Fibroblast of lung (primary cell): ENCODE measurements around the gene KCNE2. TPM values are rescaled to one million over a fixed set of nuclear protein-coding genes. Genes with fewer than 3 reads are reported as not detected.

Source experiments
- DNase-seq, 2 donors: peaks; one replicate each; pipeline versions ENCODE4 v3.0.0 to v3.0.0-alpha.2; 2010; ENCODE audit warnings: low read depth in 2 of 2
- H2AFZ ChIP-seq: 2 replicates; pipeline ENCODE4 v1.5.1; 2012; ENCODE audit warnings: low read length, control low read depth, inconsistent platforms
- H3K27ac ChIP-seq: 2 replicates; pipeline ENCODE4 v1.5.1; 2011; ENCODE audit warnings: low read length, control low read depth; ENCODE audit not compliant: insufficient read depth
- H3K27me3 ChIP-seq: 2 replicates; pipeline ENCODE4 v1.5.1; 2011; ENCODE audit warnings: mild to moderate bottlenecking, low read length; ENCODE audit not compliant: control insufficient read depth, insufficient read depth
- H3K36me3 ChIP-seq: 2 replicates; pipeline ENCODE4 v1.5.1; 2011; ENCODE audit warnings: low read length; ENCODE audit not compliant: control insufficient read depth, insufficient read depth
- H3K4me1 ChIP-seq: 2 replicates; pipeline ENCODE4 v1.5.1; 2011; ENCODE audit warnings: low read length; ENCODE audit not compliant: control insufficient read depth, insufficient read depth; ENCODE audit errors: extremely low read depth
- H3K4me2 ChIP-seq: 2 replicates; pipeline ENCODE4 v1.5.1; 2011; ENCODE audit warnings: low read length, control low read depth; ENCODE audit not compliant: insufficient read depth; ENCODE audit errors: extremely low read depth
- H3K4me3 ChIP-seq, 4 experiments: fragments of 200-600 bp in 1 of 4; sonication (generic) in 1 of 4; replicated peaks in 1 of 4; 2 replicates each; pipeline ENCODE4 v1.5.1; 2011 to 2016; ENCODE audit warnings: low read length in 4 of 4, low read depth in 3 of 4, mild to moderate bottlenecking in 3 of 4, control low read depth in 2 of 4, inconsistent platforms in 1 of 4, mixed read lengths in 1 of 4; ENCODE audit not compliant: insufficient read depth in 1 of 4; ENCODE audit errors: control extremely low read depth in 1 of 4
- H3K79me2 ChIP-seq: 2 replicates; pipeline ENCODE4 v1.5.1; 2012; ENCODE audit warnings: mild to moderate bottlenecking, low read length, inconsistent platforms; ENCODE audit not compliant: control insufficient read depth, insufficient read depth
- H3K9ac ChIP-seq: 2 replicates; pipeline ENCODE4 v1.5.1; 2011; ENCODE audit warnings: mild to moderate bottlenecking, low read length, control low read depth; ENCODE audit not compliant: insufficient read depth
- H3K9me3 ChIP-seq: 2 replicates; pipeline ENCODE4 v1.5.1; 2012; ENCODE audit warnings: low read depth, low read length; ENCODE audit not compliant: control insufficient read depth, insufficient read depth
- H4K20me1 ChIP-seq: 2 replicates; pipeline ENCODE4 v1.5.1; 2011; ENCODE audit warnings: low read length; ENCODE audit not compliant: control insufficient read depth, insufficient read depth; ENCODE audit errors: extremely low read depth
- CTCF ChIP-seq, 2 donors: IDR thresholded peaks in 1 of 2; conservative IDR thresholded peaks in 1 of 2; 1 replicate in 1 of 2; 2 replicates in 1 of 2; pipeline ENCODE4 v1.5.1; 2011 to 2012; ENCODE audit warnings: low read length in 2 of 2, control low read depth in 1 of 2, inconsistent platforms in 1 of 2, low read depth in 1 of 2, mild to moderate bottlenecking in 1 of 2
- EZH2 ChIP-seq: IDR thresholded peaks from 2 replicates; pipeline ENCODE4 v1.5.1; 2012; ENCODE audit warnings: low read length, control low read depth, mild to moderate bottlenecking; ENCODE audit errors: missing control alignments
- polyA plus RNA-seq, 2 donors: library from polyadenylated mRNA; depleted of rRNA in 1 of 2; stranded (reverse) in 1 of 2; unstranded in 1 of 2; fragments of >200 nt; gene quantifications; 2 replicates each; pipeline ENCODE4 v1.2.1, GENCODE V29; 2011 to 2012; ENCODE audit warnings: missing spikeins in 1 of 2
- total RNA-seq: library from RNA; depleted of rRNA; stranded (reverse); fragments of >200 nt; gene quantifications from 2 replicates; pipeline ENCODE4 v1.2.1, GENCODE V29; 2014

Gene KCNE2
- total and polyA plus RNA-seq, 2 donors (not counting 1 experiment from before 2014, with no cell fraction given), result 0.17 TPM; not detected in 1

GRCh38 chr21:34364921-34365320, 1.1 kb downstream of the KCNE2 start:
- DNase-seq, result no peak
- TF ChIP-seq EZH2, result no peak
- no peak for TF ChIP-seq CTCF (conservative IDR thresholded peaks at IDR 0.05 in 1 of 2, IDR thresholded peaks at IDR 0.05 in 1 of 2; ENCODE audit: low read depth in 1 of 2, low read length in 2 of 2)
- no peaks in the 10 kb centered on the region for H4K20me1 ChIP-seq
- no peak overlapping the region for H3K27ac ChIP-seq
- no peak overlapping the region for H3K9ac ChIP-seq
- H3K27me3 ChIP-seq, result peaks cover 3% of the 10 kb centered on the region
- H3K4me1 ChIP-seq, result no peaks in the 10 kb centered on the region
- no peak overlapping the region for H2AFZ ChIP-seq
- H3K79me2 ChIP-seq, result no peaks in the 10 kb centered on the region
- no peak overlapping the region for H3K4me2 ChIP-seq
- H3K9me3 ChIP-seq, result no peaks in the 10 kb centered on the region
- no peaks in the 10 kb centered on the region for H3K36me3 ChIP-seq
- H3K4me3 ChIP-seq, result no peak overlapping the region

GRCh38 chr21:34365809-34366208, 2.0 kb downstream of the KCNE2 start:
- TF ChIP-seq EZH2, result no peak
- Histone ChIP-seq H3K4me3 (no peak overlapping the region), H3K36me3 (no peaks in the 10 kb centered on the region), H3K9me3 (no peaks in the 10 kb centered on the region), H2AFZ (no peak overlapping the region), H3K4me1 (no peaks in the 10 kb centered on the region), H3K9ac (no peak overlapping the region), H3K27ac (no peak overlapping the region), H3K27me3 (peaks cover 2% of the 10 kb centered on the region), H3K79me2 (no peaks in the 10 kb centered on the region), H4K20me1 (no peaks in the 10 kb centered on the region), H3K4me2 (no peak overlapping the region)
- no peak for DNase-seq

GRCh38 chr21:34367320-34367935, 3.6 kb downstream of the KCNE2 start:
- no peaks in the 10 kb centered on the region for H3K27me3 ChIP-seq
- H3K4me1 ChIP-seq, result no peaks in the 10 kb centered on the region
- H3K9ac ChIP-seq, result no peak overlapping the region
- H3K9me3 ChIP-seq, result no peaks in the 10 kb centered on the region
- no peak overlapping the region for H3K4me2 ChIP-seq
- no peaks in the 10 kb centered on the region for H3K79me2 ChIP-seq
- H3K36me3 ChIP-seq, result no peaks in the 10 kb centered on the region
- peak; percentile 63 to 74 for DNase-seq
- H3K27ac ChIP-seq, result no peak overlapping the region
- peak; percentile 77 to 93 for TF ChIP-seq CTCF (conservative IDR thresholded peaks at IDR 0.05 in 1 of 2, IDR thresholded peaks at IDR 0.05 in 1 of 2; ENCODE audit: low read depth in 1 of 2, low read length in 2 of 2)
- no peak for TF ChIP-seq EZH2
- H4K20me1 ChIP-seq, result no peaks in the 10 kb centered on the region
- H2AFZ ChIP-seq, result no peak overlapping the region
- no peak overlapping the region for H3K4me3 ChIP-seq
